SK-N-SH treated with all-trans-retinoic acid at 6 μM for 48 hours (cell line): ENCODE results near the gene KIRREL2.

Source experiments
- ATAC-seq: fragments of 200-7000 bp; cut with Tn5 transposase; 3 replicates; pipeline ENCODE4 v1.9.1; 2020; ENCODE audit warnings: mild to moderate bottlenecking, moderate library complexity
- ARNTL ChIP-seq: fragments of 450-650 bp; formaldehyde crosslinking; IDR thresholded peaks from 2 replicates; pipeline ENCODE4 v1.5.0; 2020; ENCODE audit warnings: low read depth, mild to moderate bottlenecking, moderate library complexity, borderline replicate concordance
- BACH2 ChIP-seq: fragments of 250-450 bp; sonication (Bioruptor Pico); IDR thresholded peaks from 2 replicates; pipeline ENCODE4 v1.9.0; 2021; ENCODE audit warnings: mild to moderate bottlenecking, borderline replicate concordance
- CSDC2 ChIP-seq: fragments of 250-450 bp; sonication (Bioruptor Pico); IDR thresholded peaks from 2 replicates; pipeline ENCODE4 v1.5.0; 2020; ENCODE audit warnings: mild to moderate bottlenecking, moderate library complexity
- ESRRG ChIP-seq: fragments of 250-450 bp; sonication (Bioruptor Pico); IDR thresholded peaks from 2 replicates; pipeline ENCODE4 v1.6.1; 2021; ENCODE audit warnings: mild to moderate bottlenecking
- GLIS3 ChIP-seq: fragments of 250-450 bp; sonication (Bioruptor Pico); IDR thresholded peaks from 2 replicates; pipeline ENCODE4 v1.5.0; 2020; ENCODE audit warnings: mild to moderate bottlenecking, moderate library complexity
- ISL1 ChIP-seq: fragments of 250-450 bp; sonication (Bioruptor Pico); IDR thresholded peaks from 2 replicates; pipeline ENCODE4 v2.1.2; 2022; ENCODE audit warnings: mild to moderate bottlenecking, moderate library complexity
- OSR1 ChIP-seq: fragments of 250-450 bp; sonication (Bioruptor Pico); IDR thresholded peaks from 2 replicates; pipeline ENCODE4 v1.8.0; 2022; ENCODE audit warnings: moderate library complexity, mild to moderate bottlenecking, inconsistent platforms
- PPARA ChIP-seq: fragments of 250-450 bp; sonication (Bioruptor Pico); IDR thresholded peaks from 2 replicates; pipeline ENCODE4 v1.5.0; 2020; ENCODE audit warnings: mild to moderate bottlenecking, borderline replicate concordance
- RARB ChIP-seq: fragments of 250-450 bp; sonication (Bioruptor Pico); IDR thresholded peaks from 2 replicates; pipeline ENCODE4 v1.8.0; 2021; ENCODE audit warnings: mild to moderate bottlenecking, moderate library complexity
- SNAI2 ChIP-seq: fragments of 250-450 bp; sonication (Bioruptor Pico); IDR thresholded peaks from 2 replicates; pipeline ENCODE4 v1.5.0; 2020; ENCODE audit warnings: mild to moderate bottlenecking, moderate library complexity
- TCF4 ChIP-seq: fragments of 250-450 bp; sonication (Bioruptor Pico); IDR thresholded peaks from 2 replicates; pipeline ENCODE4 v1.8.0; 2021; ENCODE audit warnings: mild to moderate bottlenecking, moderate library complexity, borderline replicate concordance
- ZC3H10 ChIP-seq: fragments of 250-450 bp; sonication (Bioruptor Pico); IDR thresholded peaks from 2 replicates; pipeline ENCODE4 v1.5.1; 2021; ENCODE audit warnings: mild to moderate bottlenecking, moderate library complexity
- ZFP3 ChIP-seq: fragments of 250-450 bp; sonication (Bioruptor Pico); IDR thresholded peaks from 2 replicates; pipeline ENCODE4 v1.5.0; 2020; ENCODE audit warnings: mild to moderate bottlenecking, moderate library complexity
- ZFP30 ChIP-seq: fragments of 450-650 bp; formaldehyde crosslinking; IDR thresholded peaks from 2 replicates; pipeline ENCODE4 v1.5.0; 2022; ENCODE audit warnings: mild to moderate bottlenecking, moderate library complexity
- ZNF565 ChIP-seq: fragments of 450-650 bp; formaldehyde crosslinking; conservative IDR thresholded peaks from 2 replicates; pipeline ENCODE4 v1.5.0; 2020; ENCODE audit warnings: low read depth, mild to moderate bottlenecking, moderate library complexity
- ZNF70 ChIP-seq: fragments of 450-650 bp; formaldehyde crosslinking; IDR thresholded peaks from 2 replicates; pipeline ENCODE4 v1.5.0; 2020; ENCODE audit warnings: mild to moderate bottlenecking, moderate library complexity
- ZNF8 ChIP-seq: fragments of 450-650 bp; formaldehyde crosslinking; IDR thresholded peaks from 2 replicates; pipeline ENCODE4 v1.5.0; 2020; ENCODE audit warnings: mild to moderate bottlenecking, moderate library complexity
- TF ChIP-seq, protein P1 (sequence below): fragments of 250-450 bp; sonication (Bioruptor Pico); IDR thresholded peaks from 2 replicates; pipeline ENCODE4 v1.8.0; 2020; ENCODE audit warnings: mild to moderate bottlenecking, moderate library complexity, borderline replicate concordance
- TF ChIP-seq, protein P2 (sequence below): fragments of 250-450 bp; sonication (Bioruptor Pico); IDR thresholded peaks from 2 replicates; pipeline ENCODE4 v1.5.1; 2021; ENCODE audit warnings: mild to moderate bottlenecking, moderate library complexity
- TF ChIP-seq, protein P3 (sequence below): fragments of 250-450 bp; sonication (Bioruptor Pico); IDR thresholded peaks from 2 replicates; pipeline ENCODE4 v1.5.1; 2020; ENCODE audit warnings: low read depth, mild to moderate bottlenecking, moderate library complexity
- TF ChIP-seq, protein P4 (sequence below): fragments of 250-450 bp; sonication (Bioruptor Pico); IDR thresholded peaks from 2 replicates; pipeline ENCODE4 v1.5.0; 2020; ENCODE audit warnings: mild to moderate bottlenecking, moderate library complexity
- TF ChIP-seq, protein P5 (sequence below): fragments of 250-450 bp; sonication (Bioruptor Pico); IDR thresholded peaks from 2 replicates; pipeline ENCODE4 v1.8.0; 2021; ENCODE audit warnings: low read depth, mild to moderate bottlenecking, moderate library complexity, borderline replicate concordance

Gene KIRREL2

DNA sequence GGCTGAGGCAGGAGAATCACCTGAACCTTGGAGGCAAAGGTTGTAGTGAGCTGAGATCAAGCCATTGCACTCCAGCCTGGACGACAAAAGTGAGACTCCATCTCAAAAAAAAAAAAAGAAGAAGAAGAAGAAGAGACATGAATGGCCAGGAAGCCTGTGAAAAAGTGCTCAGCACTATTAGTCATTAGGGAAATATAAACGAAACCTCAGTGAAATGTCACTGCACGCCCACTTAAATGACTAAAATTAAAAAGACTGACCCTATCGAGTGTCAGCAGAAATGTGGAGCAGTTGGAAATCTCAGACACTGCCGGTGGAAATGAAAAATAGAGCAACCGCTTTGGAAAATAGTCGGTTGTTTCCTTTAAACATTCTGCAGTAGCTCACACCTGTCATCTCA is 56.9 kb downstream of the KIRREL2 start:
- TF ChIP-seq PPARA (CRISPR knock-in tag) (no peak), OSR1 (CRISPR knock-in tag) (no peak), RARB (CRISPR knock-in tag) (no peak), ZFP3 (CRISPR knock-in tag) (no peak), CSDC2 (no peak), ZC3H10 (CRISPR knock-in tag) (no peak), ARNTL (no peak), GLIS3 (CRISPR knock-in tag) (no peak), ZFP30 (CRISPR knock-in tag) (no peak), BACH2 (CRISPR knock-in tag) (no peak), ZNF70 (CRISPR knock-in tag) (no peak), ISL1 (CRISPR knock-in tag) (no peak), ZNF8 (no peak), ZNF565 (no peak), ESRRG (CRISPR knock-in tag) (no peak)
- TF ChIP-seq, protein P1, sequence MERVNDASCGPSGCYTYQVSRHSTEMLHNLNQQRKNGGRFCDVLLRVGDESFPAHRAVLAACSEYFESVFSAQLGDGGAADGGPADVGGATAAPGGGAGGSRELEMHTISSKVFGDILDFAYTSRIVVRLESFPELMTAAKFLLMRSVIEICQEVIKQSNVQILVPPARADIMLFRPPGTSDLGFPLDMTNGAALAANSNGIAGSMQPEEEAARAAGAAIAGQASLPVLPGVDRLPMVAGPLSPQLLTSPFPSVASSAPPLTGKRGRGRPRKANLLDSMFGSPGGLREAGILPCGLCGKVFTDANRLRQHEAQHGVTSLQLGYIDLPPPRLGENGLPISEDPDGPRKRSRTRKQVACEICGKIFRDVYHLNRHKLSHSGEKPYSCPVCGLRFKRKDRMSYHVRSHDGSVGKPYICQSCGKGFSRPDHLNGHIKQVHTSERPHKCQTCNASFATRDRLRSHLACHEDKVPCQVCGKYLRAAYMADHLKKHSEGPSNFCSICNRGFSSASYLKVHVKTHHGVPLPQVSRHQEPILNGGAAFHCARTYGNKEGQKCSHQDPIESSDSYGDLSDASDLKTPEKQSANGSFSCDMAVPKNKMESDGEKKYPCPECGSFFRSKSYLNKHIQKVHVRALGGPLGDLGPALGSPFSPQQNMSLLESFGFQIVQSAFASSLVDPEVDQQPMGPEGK (CRISPR knock-in tag), result no peak
- TF ChIP-seq, protein P2, sequence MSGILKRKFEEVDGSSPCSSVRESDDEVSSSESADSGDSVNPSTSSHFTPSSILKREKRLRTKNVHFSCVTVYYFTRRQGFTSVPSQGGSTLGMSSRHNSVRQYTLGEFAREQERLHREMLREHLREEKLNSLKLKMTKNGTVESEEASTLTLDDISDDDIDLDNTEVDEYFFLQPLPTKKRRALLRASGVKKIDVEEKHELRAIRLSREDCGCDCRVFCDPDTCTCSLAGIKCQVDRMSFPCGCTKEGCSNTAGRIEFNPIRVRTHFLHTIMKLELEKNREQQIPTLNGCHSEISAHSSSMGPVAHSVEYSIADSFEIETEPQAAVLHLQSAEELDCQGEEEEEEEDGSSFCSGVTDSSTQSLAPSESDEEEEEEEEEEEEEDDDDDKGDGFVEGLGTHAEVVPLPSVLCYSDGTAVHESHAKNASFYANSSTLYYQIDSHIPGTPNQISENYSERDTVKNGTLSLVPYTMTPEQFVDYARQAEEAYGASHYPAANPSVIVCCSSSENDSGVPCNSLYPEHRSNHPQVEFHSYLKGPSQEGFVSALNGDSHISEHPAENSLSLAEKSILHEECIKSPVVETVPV (CRISPR knock-in tag), result no peak
- TF ChIP-seq, protein P3, sequence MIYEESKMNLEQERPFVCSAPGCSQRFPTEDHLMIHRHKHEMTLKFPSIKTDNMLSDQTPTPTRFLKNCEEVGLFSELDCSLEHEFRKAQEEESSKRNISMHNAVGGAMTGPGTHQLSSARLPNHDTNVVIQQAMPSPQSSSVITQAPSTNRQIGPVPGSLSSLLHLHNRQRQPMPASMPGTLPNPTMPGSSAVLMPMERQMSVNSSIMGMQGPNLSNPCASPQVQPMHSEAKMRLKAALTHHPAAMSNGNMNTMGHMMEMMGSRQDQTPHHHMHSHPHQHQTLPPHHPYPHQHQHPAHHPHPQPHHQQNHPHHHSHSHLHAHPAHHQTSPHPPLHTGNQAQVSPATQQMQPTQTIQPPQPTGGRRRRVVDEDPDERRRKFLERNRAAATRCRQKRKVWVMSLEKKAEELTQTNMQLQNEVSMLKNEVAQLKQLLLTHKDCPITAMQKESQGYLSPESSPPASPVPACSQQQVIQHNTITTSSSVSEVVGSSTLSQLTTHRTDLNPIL (CRISPR knock-in tag), result no peak
- TF ChIP-seq, protein P4, sequence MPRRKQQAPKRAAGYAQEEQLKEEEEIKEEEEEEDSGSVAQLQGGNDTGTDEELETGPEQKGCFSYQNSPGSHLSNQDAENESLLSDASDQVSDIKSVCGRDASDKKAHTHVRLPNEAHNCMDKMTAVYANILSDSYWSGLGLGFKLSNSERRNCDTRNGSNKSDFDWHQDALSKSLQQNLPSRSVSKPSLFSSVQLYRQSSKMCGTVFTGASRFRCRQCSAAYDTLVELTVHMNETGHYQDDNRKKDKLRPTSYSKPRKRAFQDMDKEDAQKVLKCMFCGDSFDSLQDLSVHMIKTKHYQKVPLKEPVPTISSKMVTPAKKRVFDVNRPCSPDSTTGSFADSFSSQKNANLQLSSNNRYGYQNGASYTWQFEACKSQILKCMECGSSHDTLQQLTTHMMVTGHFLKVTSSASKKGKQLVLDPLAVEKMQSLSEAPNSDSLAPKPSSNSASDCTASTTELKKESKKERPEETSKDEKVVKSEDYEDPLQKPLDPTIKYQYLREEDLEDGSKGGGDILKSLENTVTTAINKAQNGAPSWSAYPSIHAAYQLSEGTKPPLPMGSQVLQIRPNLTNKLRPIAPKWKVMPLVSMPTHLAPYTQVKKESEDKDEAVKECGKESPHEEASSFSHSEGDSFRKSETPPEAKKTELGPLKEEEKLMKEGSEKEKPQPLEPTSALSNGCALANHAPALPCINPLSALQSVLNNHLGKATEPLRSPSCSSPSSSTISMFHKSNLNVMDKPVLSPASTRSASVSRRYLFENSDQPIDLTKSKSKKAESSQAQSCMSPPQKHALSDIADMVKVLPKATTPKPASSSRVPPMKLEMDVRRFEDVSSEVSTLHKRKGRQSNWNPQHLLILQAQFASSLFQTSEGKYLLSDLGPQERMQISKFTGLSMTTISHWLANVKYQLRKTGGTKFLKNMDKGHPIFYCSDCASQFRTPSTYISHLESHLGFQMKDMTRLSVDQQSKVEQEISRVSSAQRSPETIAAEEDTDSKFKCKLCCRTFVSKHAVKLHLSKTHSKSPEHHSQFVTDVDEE (CRISPR knock-in tag), result no peak
- TF ChIP-seq, protein P5, sequence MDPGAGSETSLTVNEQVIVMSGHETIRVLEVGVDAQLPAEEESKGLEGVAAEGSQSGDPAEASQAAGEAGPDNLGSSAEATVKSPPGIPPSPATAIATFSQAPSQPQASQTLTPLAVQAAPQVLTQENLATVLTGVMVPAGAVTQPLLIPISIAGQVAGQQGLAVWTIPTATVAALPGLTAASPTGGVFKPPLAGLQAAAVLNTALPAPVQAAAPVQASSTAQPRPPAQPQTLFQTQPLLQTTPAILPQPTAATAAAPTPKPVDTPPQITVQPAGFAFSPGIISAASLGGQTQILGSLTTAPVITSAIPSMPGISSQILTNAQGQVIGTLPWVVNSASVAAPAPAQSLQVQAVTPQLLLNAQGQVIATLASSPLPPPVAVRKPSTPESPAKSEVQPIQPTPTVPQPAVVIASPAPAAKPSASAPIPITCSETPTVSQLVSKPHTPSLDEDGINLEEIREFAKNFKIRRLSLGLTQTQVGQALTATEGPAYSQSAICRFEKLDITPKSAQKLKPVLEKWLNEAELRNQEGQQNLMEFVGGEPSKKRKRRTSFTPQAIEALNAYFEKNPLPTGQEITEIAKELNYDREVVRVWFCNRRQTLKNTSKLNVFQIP (CRISPR knock-in tag), result no peak
- TF ChIP-seq, all 23 proteins: peak for 0
- ATAC-seq, result no peak

DNA sequence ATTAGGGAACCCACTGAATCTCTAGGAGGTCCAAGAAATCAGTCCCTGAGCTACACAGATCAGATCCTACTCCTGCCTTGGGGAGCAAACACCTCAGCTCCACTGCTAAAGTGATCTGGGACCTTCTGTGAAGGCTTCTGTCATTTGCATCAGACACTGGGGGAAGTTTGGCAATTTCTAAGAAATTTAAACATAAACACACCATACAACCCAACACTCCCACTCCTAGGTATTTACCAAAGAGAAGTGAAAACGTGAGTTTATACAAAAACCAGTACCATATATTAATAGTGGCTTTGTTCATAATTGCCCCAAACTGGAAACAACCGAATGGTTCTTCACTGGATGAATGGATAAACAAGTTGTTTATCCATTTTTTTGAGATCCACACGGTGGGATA is 58.7 kb downstream of the KIRREL2 start:
- no peak for ATAC-seq
- TF ChIP-seq ZNF8, result no peak
- TF ChIP-seq SNAI2 (CRISPR knock-in tag), result no peak
- TF ChIP-seq OSR1 (CRISPR knock-in tag), result no peak
- TF ChIP-seq TCF4 (CRISPR knock-in tag), result no peak
- TF ChIP-seq ZC3H10 (CRISPR knock-in tag), result no peak
- TF ChIP-seq ZFP30 (CRISPR knock-in tag), result no peak
- no peak for TF ChIP-seq ZNF565
- no peak for TF ChIP-seq BACH2 (CRISPR knock-in tag)
- TF ChIP-seq, protein P3 (CRISPR knock-in tag), result no peak
